Measurements from ENCODE around the gene TRIM72. TPM values are rescaled to one million over a fixed set of nuclear protein-coding genes. Genes with fewer than 3 reads are reported as not detected.
A peak's percentile ranks its signal among the peaks of the same experiment; 100 is the strongest.
"Not testable (repeated sequence)": the region's sequence is repeated elsewhere in the genome, so short reads cannot be mapped to it uniquely, and the experiment has no call there.

The TRIM72 gene
- 0.40 TPM for total RNA-seq

- intact Hi-C loops (cut with DNase I): no loop called here
- DNase-seq (ENCODE audit: low spot score) (no peak), ATAC-seq (peak; percentile 28)
Observed at GRCh38 chr16:31213877-31214707, at the start of gene TRIM72. TRIM72 (plus strand) TSS chr16:31214119; CDS start chr16:31214739, 620 bp downstream.

GRCh38 chr16:31167315-31167714, 46.6 kb upstream of the TRIM72 start:
- intact Hi-C loops (cut with DNase I): no loop called here
- DNase-seq (ENCODE audit: low spot score): no peak
- no peak for ATAC-seq

- ATAC-seq: no peak
- intact Hi-C loops (cut with DNase I): no loop called here
- no peak for DNase-seq (ENCODE audit: low spot score)
Observed at GRCh38 chr16:31168848-31169247, 45.1 kb upstream of the TRIM72 start.

- ATAC-seq; intact Hi-C loops (cut with DNase I): not testable (repeated sequence)
Observed at GRCh38 chr16:31170048-31170447, 43.9 kb upstream of the TRIM72 start.

GRCh38 chr16:31177136-31177535, 36.8 kb upstream of the TRIM72 start:
- ATAC-seq: no peak
- DNase-seq (ENCODE audit: low spot score): no peak
- intact Hi-C loops (cut with DNase I): no loop called here

More at GRCh38 chr16:31170048-31170447, 43.9 kb upstream of the TRIM72 start:
- not testable (repeated sequence) for DNase-seq (ENCODE audit: low spot score)

- ATAC-seq (peak; percentile 17), DNase-seq (ENCODE audit: low spot score) (no peak)
- intact Hi-C loops (cut with DNase I): no loop called here
Observed at GRCh38 chr16:31179219-31179746, 34.6 kb upstream of the TRIM72 start.

- intact Hi-C loops (cut with DNase I): no loop called here
- DNase-seq (ENCODE audit: low spot score) (peak; percentile 97), ATAC-seq (peak; percentile 93)
Observed at GRCh38 chr16:31179747-31180459, 34.0 kb upstream of the TRIM72 start, which contains the start of gene FUS. FUS (plus strand) TSS chr16:31180139; CDS start chr16:31180215, 76 bp downstream.

- ATAC-seq (no peak), DNase-seq (ENCODE audit: low spot score) (peak; percentile 70)
- intact Hi-C loops (cut with DNase I): no loop called here
Observed at GRCh38 chr16:31181102-31181830, 32.7 kb upstream of the TRIM72 start.

GRCh38 chr16:31182391-31182790, 31.5 kb upstream of the TRIM72 start:
- ATAC-seq (no peak), DNase-seq (ENCODE audit: low spot score) (no peak)
- intact Hi-C loops (cut with DNase I): no loop called here

- intact Hi-C loops (cut with DNase I): no loop called here
- ATAC-seq: no peak
- no peak for DNase-seq (ENCODE audit: low spot score)
Observed at GRCh38 chr16:31183432-31184428, 30.2 kb upstream of the TRIM72 start.

GRCh38 chr16:31184888-31185287, 29.0 kb upstream of the TRIM72 start:
- DNase-seq (ENCODE audit: low spot score) (no peak), ATAC-seq (no peak)
- intact Hi-C loops (cut with DNase I): no loop called here

GRCh38 chr16:31185339-31185738, 28.6 kb upstream of the TRIM72 start:
- ATAC-seq (no peak), DNase-seq (ENCODE audit: low spot score) (no peak)
- intact Hi-C loops (cut with DNase I): no loop called here

GRCh38 chr16:31186176-31186575, 27.7 kb upstream of the TRIM72 start:
- intact Hi-C loops (cut with DNase I): no loop called here
- ATAC-seq: no peak
- DNase-seq (ENCODE audit: low spot score): no peak

DNA sequence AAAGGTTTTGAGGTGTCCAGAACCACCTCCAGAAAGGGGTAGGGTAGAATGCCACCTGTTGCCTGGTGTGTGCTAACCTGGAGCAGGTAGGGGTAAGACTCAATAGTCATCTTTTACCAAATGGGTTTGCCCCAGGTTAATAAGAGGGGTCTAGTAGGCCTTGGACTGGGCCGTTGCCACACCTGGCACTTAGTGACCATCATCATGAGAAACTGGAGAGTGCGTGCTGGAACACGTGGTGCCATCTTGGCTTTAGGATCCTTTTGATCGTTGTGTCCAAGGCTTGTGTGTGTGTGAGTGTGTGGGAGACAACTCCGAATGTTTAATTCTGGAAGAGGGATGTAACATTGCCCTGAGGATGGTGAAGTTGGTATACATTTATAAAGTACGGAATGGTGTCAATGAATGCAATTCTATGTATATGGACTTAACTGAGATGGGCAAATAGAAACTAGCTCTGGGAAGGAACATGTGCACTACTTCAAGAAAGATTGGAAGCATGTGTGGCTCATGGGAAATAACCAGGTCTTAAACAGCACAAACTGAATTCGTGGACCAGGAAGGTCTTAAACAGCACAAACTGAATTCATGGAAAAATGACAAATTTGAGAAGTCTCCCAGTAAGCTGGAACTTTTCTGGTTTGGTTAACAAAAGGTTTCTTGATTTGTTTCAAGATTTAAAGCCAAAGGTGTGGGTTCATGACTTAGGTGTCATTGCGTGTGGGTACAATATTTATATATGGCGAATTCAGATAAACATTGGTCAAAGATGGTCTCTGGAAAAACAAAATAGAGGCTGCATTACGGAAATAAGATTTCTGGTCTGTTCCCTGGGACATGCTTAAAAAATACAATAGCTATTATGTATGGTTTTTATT, 26.8 kb upstream of the TRIM72 start:
- ATAC-seq: no peak
- intact Hi-C loops (cut with DNase I): no loop called here

DNA sequence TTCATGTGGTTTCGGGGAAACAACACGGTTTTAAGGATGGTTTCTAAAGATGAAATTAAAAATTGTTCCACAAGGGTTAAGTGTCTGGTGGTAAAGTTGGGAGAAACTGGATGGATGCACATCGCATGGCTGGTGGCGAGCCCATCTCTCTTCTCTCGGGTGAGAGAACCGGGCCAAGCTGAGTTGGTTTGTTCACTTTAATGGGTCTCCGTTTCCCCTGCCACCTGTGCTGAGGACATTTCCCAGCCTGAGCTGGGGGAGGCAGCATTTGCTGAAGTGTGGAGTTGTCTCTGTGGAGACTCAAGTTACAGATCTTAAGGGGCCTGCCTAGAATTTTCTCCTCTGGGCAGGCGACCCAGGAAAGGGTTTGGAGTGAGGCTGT, 26.1 kb upstream of the TRIM72 start:
- no peak for DNase-seq (ENCODE audit: low spot score)
- no peak for ATAC-seq
- intact Hi-C loops (cut with DNase I): no loop called here

More for the DNA sequence above, 26.8 kb upstream of the TRIM72 start:
- DNase-seq (ENCODE audit: low spot score): no peak

DNA sequence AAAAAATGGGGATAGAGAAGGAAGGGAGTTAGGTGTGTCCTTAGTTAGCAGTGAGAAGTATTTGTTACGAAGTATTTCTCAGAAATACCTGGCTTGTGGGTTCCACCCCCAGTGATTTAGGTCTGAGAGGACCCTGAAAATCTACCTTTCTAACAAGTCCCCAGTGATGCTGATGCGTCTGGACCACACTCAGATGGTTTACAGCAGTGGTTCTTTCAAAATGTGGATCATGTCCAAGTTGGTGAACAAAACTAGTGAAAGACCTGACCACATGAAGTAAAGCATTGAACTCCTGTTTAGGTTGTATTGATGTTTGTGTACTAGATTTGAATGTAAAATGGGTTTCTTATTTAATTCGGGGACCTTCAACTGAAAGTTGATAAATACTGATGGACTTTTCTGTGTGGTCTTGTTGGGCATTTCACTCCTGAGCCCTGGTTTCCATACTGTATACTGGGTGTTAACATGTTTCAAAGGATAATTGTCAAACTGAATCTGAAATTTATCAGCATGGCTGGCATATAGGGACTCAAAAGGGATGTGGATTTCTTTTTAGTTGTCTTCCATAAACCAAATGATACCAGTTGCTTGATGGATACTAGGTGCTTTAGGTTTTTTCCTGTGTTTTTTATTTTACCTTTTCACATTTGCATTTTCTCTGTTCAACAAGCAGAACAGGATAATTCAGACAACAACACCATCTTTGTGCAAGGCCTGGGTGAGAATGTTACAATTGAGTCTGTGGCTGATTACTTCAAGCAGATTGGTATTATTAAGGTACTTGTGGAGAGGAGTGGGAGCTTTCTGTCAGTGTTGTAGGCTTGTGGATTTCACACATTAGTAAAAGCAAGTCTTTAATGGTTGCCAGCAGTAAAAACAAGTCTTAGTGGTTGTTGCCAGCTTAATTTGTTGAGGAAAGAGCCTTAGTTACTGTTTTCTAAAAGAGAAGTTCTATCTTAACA, 25.2 kb upstream of the TRIM72 start:
- ATAC-seq (no peak), DNase-seq (ENCODE audit: low spot score) (no peak)
- intact Hi-C loops (cut with DNase I): no loop called here

Measured in sciatic nerve (tissue), 2 donors.